AG09309 (cell line): ENCODE results near the gene MAPKAP1.

ENCODE experiments used
- DNase-seq: peaks from one replicate; pipeline ENCODE4 v3.0.0-alpha.2; 2010; ENCODE audit warnings: low read depth
- H3K4me3 ChIP-seq: 2 replicates; pipeline ENCODE4 v1.5.1; 2011; ENCODE audit warnings: mild to moderate bottlenecking, low read depth, low read length, moderate library complexity; ENCODE audit not compliant: control insufficient read depth
- TF ChIP-seq, protein P1 (sequence below): IDR thresholded peaks from 2 replicates; pipeline ENCODE4 v1.5.1; 2011; ENCODE audit warnings: mild to moderate bottlenecking, low read depth, low read length, inconsistent platforms; ENCODE audit not compliant: insufficient read depth, control insufficient read depth; ENCODE audit errors: missing control alignments

MAPKAP1 gene

GRCh38 chr9:125421591-125422181, 285.3 kb downstream of the MAPKAP1 start:
- no peak overlapping the region for H3K4me3 ChIP-seq
- TF ChIP-seq, protein P1, sequence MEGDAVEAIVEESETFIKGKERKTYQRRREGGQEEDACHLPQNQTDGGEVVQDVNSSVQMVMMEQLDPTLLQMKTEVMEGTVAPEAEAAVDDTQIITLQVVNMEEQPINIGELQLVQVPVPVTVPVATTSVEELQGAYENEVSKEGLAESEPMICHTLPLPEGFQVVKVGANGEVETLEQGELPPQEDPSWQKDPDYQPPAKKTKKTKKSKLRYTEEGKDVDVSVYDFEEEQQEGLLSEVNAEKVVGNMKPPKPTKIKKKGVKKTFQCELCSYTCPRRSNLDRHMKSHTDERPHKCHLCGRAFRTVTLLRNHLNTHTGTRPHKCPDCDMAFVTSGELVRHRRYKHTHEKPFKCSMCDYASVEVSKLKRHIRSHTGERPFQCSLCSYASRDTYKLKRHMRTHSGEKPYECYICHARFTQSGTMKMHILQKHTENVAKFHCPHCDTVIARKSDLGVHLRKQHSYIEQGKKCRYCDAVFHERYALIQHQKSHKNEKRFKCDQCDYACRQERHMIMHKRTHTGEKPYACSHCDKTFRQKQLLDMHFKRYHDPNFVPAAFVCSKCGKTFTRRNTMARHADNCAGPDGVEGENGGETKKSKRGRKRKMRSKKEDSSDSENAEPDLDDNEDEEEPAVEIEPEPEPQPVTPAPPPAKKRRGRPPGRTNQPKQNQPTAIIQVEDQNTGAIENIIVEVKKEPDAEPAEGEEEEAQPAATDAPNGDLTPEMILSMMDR = no peak
- DNase-seq = no peak

DNA sequence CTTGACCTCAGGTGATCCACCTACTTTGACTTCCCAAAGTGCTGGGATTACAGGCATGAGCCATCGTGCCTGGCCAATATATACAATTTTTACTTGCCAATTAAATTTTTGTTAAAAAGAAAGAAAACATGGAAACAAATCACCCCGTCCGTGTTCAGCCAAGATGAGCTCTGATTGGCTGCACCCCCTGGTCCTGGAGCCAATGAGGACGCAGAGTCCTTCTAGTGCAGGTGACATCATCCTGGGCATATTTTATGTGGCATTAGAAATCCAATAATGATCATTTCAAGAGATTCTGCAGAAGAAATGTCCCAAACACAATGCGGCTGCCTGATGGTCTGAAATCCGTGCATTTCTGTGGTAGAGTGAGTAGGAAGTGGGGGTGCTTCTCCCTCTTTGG, 285.8 kb downstream of the MAPKAP1 start:
- TF ChIP-seq, protein P1 = no peak
- DNase-seq = no peak
- no peak overlapping the region for H3K4me3 ChIP-seq

- no peak for DNase-seq
- H3K4me3 ChIP-seq = no peak overlapping the region
- TF ChIP-seq, protein P1 = no peak
Measured at GRCh38 chr9:125418404-125418803, 288.6 kb downstream of the MAPKAP1 start.

DNA sequence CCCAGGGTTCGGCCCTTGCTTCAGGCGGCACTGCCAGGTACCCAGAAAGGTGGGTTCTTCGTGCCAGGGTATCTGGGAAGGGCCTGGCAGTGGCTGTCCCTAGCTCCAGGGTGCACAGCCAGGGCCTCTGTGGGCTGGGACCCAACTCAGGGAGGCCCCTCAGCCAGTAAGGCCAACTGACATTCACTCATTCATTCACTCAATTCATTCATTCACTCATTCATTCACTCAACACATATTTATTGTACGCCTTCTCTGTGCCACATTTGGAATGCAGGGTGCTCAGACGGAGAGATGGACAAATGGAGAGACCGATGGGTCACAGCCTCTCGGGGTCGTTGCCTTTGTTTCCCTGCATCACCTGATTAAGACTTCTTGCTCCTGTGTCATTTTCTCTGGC, 290.5 kb downstream of the MAPKAP1 start:
- TF ChIP-seq, protein P1 = no peak
- no peak overlapping the region for H3K4me3 ChIP-seq
- DNase-seq = no peak

GRCh38 chr9:125415583-125416460, 291.2 kb downstream of the MAPKAP1 start:
- H3K4me3 ChIP-seq = no peak overlapping the region
- TF ChIP-seq, protein P1 = no peak
- DNase-seq = no peak

- no peak overlapping the region for H3K4me3 ChIP-seq
- TF ChIP-seq, protein P1 = no peak
- DNase-seq = no peak
Measured at GRCh38 chr9:125413579-125413978, 293.4 kb downstream of the MAPKAP1 start.

GRCh38 chr9:125412166-125412565, 294.8 kb downstream of the MAPKAP1 start:
- no peak for DNase-seq
- TF ChIP-seq, protein P1 = no peak
- H3K4me3 ChIP-seq = no peak overlapping the region
